Endodermal cell (in vitro differentiated cells): ENCODE data around the gene SHISA3. TPM values are rescaled to one million over a fixed set of nuclear protein-coding genes. Genes with fewer than 3 reads are reported as not detected.

Source experiments
- DNase-seq: peaks from one replicate; pipeline ENCODE4 v3.0.0-alpha.2; 2017
- H3K27ac ChIP-seq: 2 replicates; pipeline ENCODE4 v1.5.1; 2013; ENCODE audit warnings: mild to moderate bottlenecking, low read depth, low read length, moderate library complexity
- H3K27me3 ChIP-seq: 2 replicates; pipeline ENCODE4 v1.6.1; 2013; ENCODE audit warnings: mild to moderate bottlenecking, low read length, moderate library complexity; ENCODE audit not compliant: insufficient read depth, control insufficient read depth, poor library complexity, severe bottlenecking
- H3K36me3 ChIP-seq: 2 replicates; pipeline ENCODE4 v1.7.0; 2013; ENCODE audit warnings: mild to moderate bottlenecking, low read length, moderate library complexity; ENCODE audit not compliant: control insufficient read depth, insufficient read depth
- H3K4me1 ChIP-seq: one replicate; pipeline ENCODE4 v1.7.0; 2013; ENCODE audit warnings: low read length; ENCODE audit not compliant: control insufficient read depth, insufficient read depth
- H3K4me3 ChIP-seq: 2 replicates; pipeline ENCODE4 v1.5.1; 2013; ENCODE audit warnings: mild to moderate bottlenecking, low read length, moderate library complexity
- H3K9ac ChIP-seq: 2 replicates; pipeline ENCODE4 v1.6.1; 2013; ENCODE audit warnings: mild to moderate bottlenecking, low read length, moderate library complexity; ENCODE audit not compliant: poor library complexity, severe bottlenecking; ENCODE audit errors: extremely low read depth
- H3K9me3 ChIP-seq: 2 replicates; pipeline ENCODE4 v1.6.1; 2013; ENCODE audit warnings: mild to moderate bottlenecking, low read length, moderate library complexity; ENCODE audit not compliant: control insufficient read depth
- H3K27ac Mint-ChIP-seq: 2 replicates; pipeline ENCODE4 v1.8.0; 2020; ENCODE audit warnings: mixed read lengths
- H3K27me3 Mint-ChIP-seq: 2 replicates; pipeline ENCODE4 v1.8.0; 2021; ENCODE audit warnings: mild to moderate bottlenecking, mixed read lengths; ENCODE audit not compliant: insufficient read depth
- H3K36me3 Mint-ChIP-seq: 2 replicates; pipeline ENCODE4 v1.8.0; 2020; ENCODE audit warnings: low read depth, mixed read lengths
- H3K4me1 Mint-ChIP-seq: 2 replicates; pipeline ENCODE4 v1.8.0; 2020; ENCODE audit warnings: mixed read lengths
- H3K4me3 Mint-ChIP-seq: 2 replicates; pipeline ENCODE4 v1.8.0; 2020; ENCODE audit warnings: mild to moderate bottlenecking, moderate library complexity, mixed read lengths
- H3K9me3 Mint-ChIP-seq: 2 replicates; pipeline ENCODE4 v1.8.0; 2020; ENCODE audit warnings: mild to moderate bottlenecking, mixed read lengths
- WGBS, 2 experiments: methylation state at CpG; one replicate each; pipeline versions ENCODE4 v1.1.5 to v1.1.7; 2013; ENCODE audit warnings: missing lambda C conversion rate in 2 of 2, mixed read lengths in 1 of 2; ENCODE audit not compliant: insufficient coverage in 1 of 2, insufficient read length in 1 of 2; 5-methylcytosine and 5-hydroxymethylcytosine counted together
- total RNA-seq, 2 donors: library from RNA; stranded (reverse); fragmentation: NEBNext Ultra II Directional in 1 of 2; extraction: Animal tissue kit (Norgen Biotek cat#: 25700) in 1 of 2; gene quantifications; 2 replicates in 1 of 2; 3 replicates in 1 of 2; pipeline ENCODE4 v1.2.1, GENCODE V29; 2021
- TF ChIP-seq, protein P1 (sequence below): fragments of 200-600 bp; sonication (generic); conservative IDR thresholded peaks from 2 replicates; pipeline ENCODE4 v1.5.0; 2021; ENCODE audit warnings: antibody characterized with exemption, mild to moderate bottlenecking

SHISA3 gene
- total RNA-seq, 2 donors from 2014 or later: 18.0 to 37.0 TPM

DNA sequence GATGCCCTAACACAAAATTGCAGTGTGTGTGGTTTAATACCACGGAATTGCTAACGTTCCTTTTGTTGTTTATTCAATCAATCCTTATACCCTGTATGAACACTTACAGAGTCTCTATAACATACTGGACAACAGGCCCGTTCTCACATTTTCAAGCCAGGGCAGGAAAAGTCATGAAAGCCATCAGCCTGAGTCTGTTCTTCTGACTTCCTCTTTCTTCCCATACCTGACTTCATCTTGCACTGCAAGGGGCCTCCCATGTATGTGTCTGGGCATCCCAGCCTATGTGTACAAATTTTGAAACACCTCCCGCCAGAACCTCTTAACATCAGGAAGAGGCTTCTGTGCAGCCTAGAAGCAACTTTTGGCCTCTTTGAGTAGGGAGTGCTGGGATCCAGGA is 4.9 kb upstream of the SHISA3 start:
- Histone ChIP-seq H3K4me1 (no peaks in the 10 kb centered on the region), H3K27ac (no peak overlapping the region), H3K27me3 (peaks cover 30% of the 10 kb centered on the region), H3K9me3 (no peaks in the 10 kb centered on the region), H3K4me3 (no peak overlapping the region), H3K36me3 (no peaks in the 10 kb centered on the region), H3K9ac (no peak overlapping the region)
- Mint-ChIP-seq H3K4me3 (no peak overlapping the region), H3K36me3 (no peaks in the 10 kb centered on the region), H3K27me3 (peaks cover 45% of the 10 kb centered on the region), H3K27ac (no peak overlapping the region), H3K9me3 (no peaks in the 10 kb centered on the region), H3K4me1 (peaks cover 22% of the 10 kb centered on the region)
- DNase-seq: no peak
- TF ChIP-seq, protein P1, sequence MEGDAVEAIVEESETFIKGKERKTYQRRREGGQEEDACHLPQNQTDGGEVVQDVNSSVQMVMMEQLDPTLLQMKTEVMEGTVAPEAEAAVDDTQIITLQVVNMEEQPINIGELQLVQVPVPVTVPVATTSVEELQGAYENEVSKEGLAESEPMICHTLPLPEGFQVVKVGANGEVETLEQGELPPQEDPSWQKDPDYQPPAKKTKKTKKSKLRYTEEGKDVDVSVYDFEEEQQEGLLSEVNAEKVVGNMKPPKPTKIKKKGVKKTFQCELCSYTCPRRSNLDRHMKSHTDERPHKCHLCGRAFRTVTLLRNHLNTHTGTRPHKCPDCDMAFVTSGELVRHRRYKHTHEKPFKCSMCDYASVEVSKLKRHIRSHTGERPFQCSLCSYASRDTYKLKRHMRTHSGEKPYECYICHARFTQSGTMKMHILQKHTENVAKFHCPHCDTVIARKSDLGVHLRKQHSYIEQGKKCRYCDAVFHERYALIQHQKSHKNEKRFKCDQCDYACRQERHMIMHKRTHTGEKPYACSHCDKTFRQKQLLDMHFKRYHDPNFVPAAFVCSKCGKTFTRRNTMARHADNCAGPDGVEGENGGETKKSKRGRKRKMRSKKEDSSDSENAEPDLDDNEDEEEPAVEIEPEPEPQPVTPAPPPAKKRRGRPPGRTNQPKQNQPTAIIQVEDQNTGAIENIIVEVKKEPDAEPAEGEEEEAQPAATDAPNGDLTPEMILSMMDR: no peak
- 90 to 92% methylated on average over 4 of the region's 4 CpGs for WGBS, 2 experiments

DNA sequence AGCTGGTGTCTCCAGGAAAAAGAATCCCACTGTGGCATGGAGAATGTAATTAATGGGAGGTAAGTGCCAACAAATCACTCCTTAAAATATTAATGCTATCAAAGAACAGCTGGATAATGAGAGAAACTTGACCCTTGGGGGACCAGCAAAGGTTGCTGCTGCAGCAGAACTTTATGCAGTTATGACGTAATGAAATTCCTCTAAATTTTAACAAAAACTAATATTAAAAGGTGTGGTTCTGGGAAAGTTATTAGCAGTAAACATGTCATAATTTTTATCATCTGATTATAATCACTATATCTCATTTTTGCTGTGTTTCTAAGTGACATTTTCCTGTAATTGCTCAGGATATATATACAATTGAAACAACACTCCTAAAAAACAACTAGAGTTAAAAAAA is 1.7 kb upstream of the SHISA3 start:
- peaks cover 71% of the 10 kb centered on the region for H3K27me3 Mint-ChIP-seq
- H3K36me3 Mint-ChIP-seq: no peaks in the 10 kb centered on the region
- Histone ChIP-seq H3K36me3 (no peaks in the 10 kb centered on the region), H3K4me3 (no peak overlapping the region), H3K4me1 (no peaks in the 10 kb centered on the region), H3K27me3 (peaks cover 62% of the 10 kb centered on the region), H3K27ac (no peak overlapping the region), H3K9me3 (no peaks in the 10 kb centered on the region), H3K9ac (no peak overlapping the region)
- H3K27ac Mint-ChIP-seq: no peak overlapping the region
- DNase-seq: no peak
- no peaks in the 10 kb centered on the region for H3K9me3 Mint-ChIP-seq
- TF ChIP-seq, protein P1: no peak
- 71% methylated on average over 1 of the region's 1 CpG; no CpG with 5 or more reads in 1 of the 2 experiments for whole genome bisulfite sequencing, 2 experiments
- no peak overlapping the region for H3K4me3 Mint-ChIP-seq
- peaks cover 37% of the 10 kb centered on the region for H3K4me1 Mint-ChIP-seq

DNA sequence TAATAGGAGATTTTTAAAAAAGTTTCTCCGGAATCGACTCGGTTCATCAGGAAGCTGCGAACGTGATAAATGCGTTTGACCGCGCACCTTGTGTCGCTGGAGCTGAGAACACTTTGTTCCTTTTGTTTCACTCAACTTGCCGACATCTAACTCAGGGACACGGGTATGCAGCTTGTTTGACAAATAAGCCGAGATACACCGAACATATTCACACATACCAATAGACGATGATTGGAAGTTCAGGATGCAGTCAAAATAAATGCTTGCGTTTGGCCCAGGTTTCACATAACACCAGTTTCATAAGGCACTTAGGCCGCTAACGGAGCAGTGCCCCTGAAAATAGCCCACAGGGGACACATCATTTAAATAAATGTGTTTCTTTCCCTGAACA is 932 bp upstream of the SHISA3 start:
- Histone ChIP-seq H3K36me3 (no peaks in the 10 kb centered on the region), H3K9ac (no peak overlapping the region), H3K27ac (no peak overlapping the region), H3K4me1 (no peaks in the 10 kb centered on the region), H3K27me3 (peaks cover 68% of the 10 kb centered on the region), H3K9me3 (no peaks in the 10 kb centered on the region), H3K4me3 (peak overlapping the region; percentile 92)
- Mint-ChIP-seq H3K27ac (no peak overlapping the region), H3K36me3 (peaks cover 6% of the 10 kb centered on the region), H3K4me1 (peaks cover 41% of the 10 kb centered on the region), H3K9me3 (no peaks in the 10 kb centered on the region), H3K4me3 (peak overlapping the region; percentile 81), H3K27me3 (peaks cover 77% of the 10 kb centered on the region)
- TF ChIP-seq, protein P1: no peak
- DNase-seq: peak; percentile 51
- 17 to 18% methylated on average over 13 to 17 of the region's 17 CpGs for WGBS, 2 experiments
